ENCODE data around the gene VASH2. TPM values are rescaled to one million over a fixed set of nuclear protein-coding genes. Genes with fewer than 3 reads are reported as not detected.
A peak's percentile ranks its signal among the peaks of the same experiment; 100 is the strongest.

VASH2 gene
- total and polyA plus RNA-seq, 2 of the 8 experiments (the other 6 are each of a cell fraction or from before 2014, with no cell fraction given): 44.0 to 187 TPM

- Histone ChIP-seq H2AK5ac (ENCODE audit: low read depth, low read length) (no peak overlapping the region), H3K9me3 (ENCODE audit: insufficient read depth in 2 of 2, low read depth in 1 of 2, low read length in 1 of 2) (no peaks in the 10 kb centered on the region), H3K23ac (ENCODE audit: insufficient read length) (no peak overlapping the region), H3K9ac (replicated peaks in 1 of 4; ENCODE audit: extremely low read depth in 1 of 4, low read depth in 3 of 4, low read length in 3 of 4) (0 out of 7 replicates have a peak overlapping the region, but pooled peaks of 1 of the 4 experiments have one; percentile 9), H3K27me3 (replicated peaks in 1 of 4; ENCODE audit: control insufficient read depth in 3 of 4, extremely low read depth in 1 of 4, insufficient read depth in 3 of 4, low read length in 3 of 4) (peaks cover 0 to 4% (median 0%) of the 10 kb centered on the region in 4 experiments; a peak in 1 of 7 replicates), H2BK12ac (ENCODE audit: low read depth, low read length) (peak overlapping the region; percentile 64; the same call in 1 of the 2 replicates), H3K36me3 (ENCODE audit: control insufficient read depth in 2 of 4, insufficient read depth in 4 of 4, low read length in 3 of 4) (peaks cover 14 to 32% (median 24%) of the 10 kb centered on the region in 4 experiments), H3K4ac (replicated peaks; ENCODE audit: insufficient read length, low read depth, low read length) (no peak overlapping the region), H2BK5ac (ENCODE audit: low read depth, low read length) (no peak overlapping the region; the same call in 1 of the 2 replicates), H4K91ac (replicated peaks; ENCODE audit: insufficient read length, low read length) (no peak overlapping the region), H2AFZ (ENCODE audit: low read length) (peak overlapping the region; percentile 76; the same call in 1 of the 2 replicates), H3K79me1 (ENCODE audit: low read depth, low read length) (peaks cover 2% of the 10 kb centered on the region; the same call in 1 of the 2 replicates), H4K20me1 (replicated peaks in 1 of 2; ENCODE audit: control insufficient read depth in 1 of 2, insufficient read depth in 2 of 2, low read length in 2 of 2) (peaks cover 10% of the 10 kb centered on the region in 2 experiments), H3K27ac (ENCODE audit: low read depth, low read length) (no peak overlapping the region), H2BK20ac (ENCODE audit: low read length) (no peak overlapping the region), H3K23me2 (ENCODE audit: low read depth, low read length) (peaks cover 15% of the 10 kb centered on the region), H4K5ac (ENCODE audit: insufficient read length, low read depth, low read length) (no peak overlapping the region), H3K79me2 (ENCODE audit: control insufficient read depth in 1 of 2, insufficient read depth in 2 of 2, low read length in 2 of 2) (peaks cover 5 to 42% of the 10 kb centered on the region in 2 experiments; a peak in 3 of 4 replicates), H3K56ac (replicated peaks; ENCODE audit: insufficient read length, low read depth, low read length) (no peak overlapping the region), H3K14ac (ENCODE audit: insufficient read length) (no peak overlapping the region), H2BK120ac (replicated peaks; ENCODE audit: low read depth, low read length) (no peak overlapping the region), H3K4me3 (ENCODE audit: extremely low read depth in 1 of 4, insufficient read depth in 2 of 4, low read depth in 3 of 4, low read length in 4 of 4) (peak overlapping the region; percentile 55 to 95 (median 94)), H3K4me1 (replicated peaks in 1 of 4; ENCODE audit: control insufficient read depth in 3 of 4, insufficient read depth in 4 of 4, low read length in 3 of 4) (peaks cover 3 to 15% (median 10%) of the 10 kb centered on the region in 4 experiments), H4K8ac (ENCODE audit: extremely low read depth, insufficient read depth, low read length) (no peak overlapping the region), H3K4me2 (ENCODE audit: insufficient read depth in 1 of 2, low read depth in 2 of 2, low read length in 2 of 2) (peak overlapping the region; percentile 81 to 86), H2BK15ac (ENCODE audit: low read length) (0 out of 2 replicates have a peak overlapping the region, but pooled peaks have one; percentile 2), H3K18ac (ENCODE audit: extremely low read depth, low read length) (no peak overlapping the region; the same call in 1 of the 2 replicates)
- DNase-seq (ENCODE audit: low read depth in 1 of 2, low spot score in 2 of 2): no peak
- no peak for FAIRE-seq
- 35% methylated on average over 2 of the region's 2 CpGs; no CpG with 5 or more reads in 1 of the 2 experiments for WGBS, 2 experiments (ENCODE audit: extremely low coverage in 1 of 2, insufficient coverage in 1 of 2, insufficient read length in 1 of 2, insufficient replicate concordance in 2 of 2, low coverage in 1 of 2, low lambda C conversion rate in 2 of 2, missing lambda C conversion rate in 1 of 2)
- POLR2A ChIA-PET (ENCODE audit: partially characterized antibody): interaction anchor here (0.8 to 9.3 kb wide), 10 partner anchors 10 to 95 kb away, joined by 3 to 172 read pairs (median 8); partner anchors contain the start of gene FLVCR1
- CTCF ChIA-PET (ENCODE audit: partially characterized antibody): interaction anchor here (1.0 to 2.8 kb wide), 5 partner anchors 18 to 199 kb away, joined by 3 to 22 read pairs (median 5); no protein-coding TSS in a partner anchor
- TF ChIP-seq CTCF (IDR thresholded peaks at IDR 0.05; ENCODE audit: control extremely low read depth in 1 of 3, insufficient read depth in 1 of 3, low read depth in 1 of 3, low read length in 3 of 3) (no peak), SIRT6 (IDR thresholded peaks at IDR 0.05; ENCODE audit: low read length) (no peak), CEBPB (IDR thresholded peaks at IDR 0.05; ENCODE audit: low read depth, low read length) (no peak), PHF8 (conservative IDR thresholded peaks at IDR 0.05; ENCODE audit: low read depth, low read length) (no peak), KDM5A (IDR thresholded peaks at IDR 0.05; ENCODE audit: low read length) (no peak), JUN (IDR thresholded peaks at IDR 0.05; ENCODE audit: low read depth, low read length) (no peak), ZNF274 (IDR thresholded peaks at IDR 0.05; ENCODE audit: borderline replicate concordance, extremely low read depth, low read length) (no peak), POLR2AphosphoS5 (IDR thresholded peaks at IDR 0.05; ENCODE audit: low read depth, low read length) (no peak), TAF7 (optimal IDR thresholded peaks at IDR 0.05; ENCODE audit: borderline replicate concordance, low read depth, low read length) (no peak), BCL11A (IDR thresholded peaks at IDR 0.05; ENCODE audit: low read depth in 2 of 2, low read length in 2 of 2) (no peak)
These were observed 570 bp upstream of the VASH2 start for GRCh38 chr1:212949771-212950170.
